ENCODE data around the gene POLR2M.

Gene POLR2M

GRCh38 chr15:57706405-57707209 is at the start of gene POLR2M:
TSS of gene POLR2M (plus strand) at chr15:57706714. CDS start at chr15:57706843, 129 bp downstream.
- in situ Hi-C loops (cut with HindIII; ENCODE audit: low pct_unique_long_range_greater_than_20kb, low sequenced_read_pairs): no loop called here
- TF ChIP-seq JUND (IDR thresholded peaks at IDR 0.05; ENCODE audit: low read depth): no peak
- peak; percentile 74 to 98 for DNase-seq (ENCODE audit: low read depth in 1 of 2, low spot score in 1 of 2)

GRCh38 chr15:57657619-57658018 is 48.9 kb upstream of the POLR2M start:
- in situ Hi-C loops (cut with HindIII; ENCODE audit: low pct_unique_long_range_greater_than_20kb, low sequenced_read_pairs): no loop called here
- TF ChIP-seq JUND (IDR thresholded peaks at IDR 0.05; ENCODE audit: low read depth): no peak
- no peak for DNase-seq (ENCODE audit: low read depth in 1 of 2, low spot score in 1 of 2)

GRCh38 chr15:57662091-57662744 is 44.3 kb upstream of the POLR2M start:
- in situ Hi-C loops (cut with HindIII; ENCODE audit: low pct_unique_long_range_greater_than_20kb, low sequenced_read_pairs): no loop called here
- peak in 1 of 2 experiments; percentile 47 for DNase-seq (ENCODE audit: low read depth in 1 of 2, low spot score in 1 of 2)
- TF ChIP-seq JUND (IDR thresholded peaks at IDR 0.05; ENCODE audit: low read depth): no peak

- in situ Hi-C loops (cut with HindIII; ENCODE audit: low pct_unique_long_range_greater_than_20kb, low sequenced_read_pairs): no loop called here
- peak in 1 of 2 experiments; percentile 17 for DNase-seq (ENCODE audit: low read depth in 1 of 2, low spot score in 1 of 2)
Measured at GRCh38 chr15:57662802-57663201, 43.7 kb upstream of the POLR2M start.

GRCh38 chr15:57663262-57663661 is 43.3 kb upstream of the POLR2M start:
- no peak for TF ChIP-seq JUND (IDR thresholded peaks at IDR 0.05; ENCODE audit: low read depth)
- DNase-seq (ENCODE audit: low read depth in 1 of 2, low spot score in 1 of 2): no peak
- in situ Hi-C loops (cut with HindIII; ENCODE audit: low pct_unique_long_range_greater_than_20kb, low sequenced_read_pairs): no loop called here

More at GRCh38 chr15:57662802-57663201, 43.7 kb upstream of the POLR2M start:
- no peak for TF ChIP-seq JUND (IDR thresholded peaks at IDR 0.05; ENCODE audit: low read depth)

GRCh38 chr15:57665194-57665593 is 41.3 kb upstream of the POLR2M start:
- no peak for TF ChIP-seq JUND (IDR thresholded peaks at IDR 0.05; ENCODE audit: low read depth)
- in situ Hi-C loops (cut with HindIII; ENCODE audit: low pct_unique_long_range_greater_than_20kb, low sequenced_read_pairs): no loop called here
- no peak for DNase-seq (ENCODE audit: low read depth in 1 of 2, low spot score in 1 of 2)

- no peak for DNase-seq (ENCODE audit: low read depth in 1 of 2, low spot score in 1 of 2)
- in situ Hi-C loops (cut with HindIII; ENCODE audit: low pct_unique_long_range_greater_than_20kb, low sequenced_read_pairs): no loop called here
- TF ChIP-seq JUND (IDR thresholded peaks at IDR 0.05; ENCODE audit: low read depth): no peak
Measured at GRCh38 chr15:57665939-57666338, 40.6 kb upstream of the POLR2M start.

GRCh38 chr15:57667171-57667849 is 39.2 kb upstream of the POLR2M start:
- DNase-seq (ENCODE audit: low read depth in 1 of 2, low spot score in 1 of 2): peak; percentile 40 to 46
- in situ Hi-C loops (cut with HindIII; ENCODE audit: low pct_unique_long_range_greater_than_20kb, low sequenced_read_pairs): no loop called here

GRCh38 chr15:57668016-57668415 is 38.5 kb upstream of the POLR2M start:
- TF ChIP-seq JUND (IDR thresholded peaks at IDR 0.05; ENCODE audit: low read depth): no peak
- in situ Hi-C loops (cut with HindIII; ENCODE audit: low pct_unique_long_range_greater_than_20kb, low sequenced_read_pairs): no loop called here
- no peak for DNase-seq (ENCODE audit: low read depth in 1 of 2, low spot score in 1 of 2)

More at GRCh38 chr15:57667171-57667849, 39.2 kb upstream of the POLR2M start:
- TF ChIP-seq JUND (IDR thresholded peaks at IDR 0.05; ENCODE audit: low read depth): no peak

GRCh38 chr15:57671636-57672035 is 34.9 kb upstream of the POLR2M start:
- in situ Hi-C loops (cut with HindIII; ENCODE audit: low pct_unique_long_range_greater_than_20kb, low sequenced_read_pairs): no loop called here
- DNase-seq (ENCODE audit: low read depth in 1 of 2, low spot score in 1 of 2): no peak
- TF ChIP-seq JUND (IDR thresholded peaks at IDR 0.05; ENCODE audit: low read depth): no peak

- no peak for DNase-seq (ENCODE audit: low read depth in 1 of 2, low spot score in 1 of 2)
- TF ChIP-seq JUND (IDR thresholded peaks at IDR 0.05; ENCODE audit: low read depth): no peak
- in situ Hi-C loops (cut with HindIII; ENCODE audit: low pct_unique_long_range_greater_than_20kb, low sequenced_read_pairs): no loop called here
Measured at GRCh38 chr15:57675481-57676181, 30.9 kb upstream of the POLR2M start.

GRCh38 chr15:57676585-57676984 is 29.9 kb upstream of the POLR2M start:
- in situ Hi-C loops (cut with HindIII; ENCODE audit: low pct_unique_long_range_greater_than_20kb, low sequenced_read_pairs): no loop called here
- no peak for DNase-seq (ENCODE audit: low read depth in 1 of 2, low spot score in 1 of 2)
- TF ChIP-seq JUND (IDR thresholded peaks at IDR 0.05; ENCODE audit: low read depth): no peak

All from T47D (cell line).